DMS114 treated with DMSO at 0.1 percent for 48 hours (cell line): ENCODE results near the gene ARHGAP24.

ENCODE experiments used
- DNase-seq: peaks from one replicate; lab custom pipeline; 2025; ENCODE audit not compliant: unreplicated experiment; lab: John Stamatoyannopoulos, UW

Gene ARHGAP24

DNA sequence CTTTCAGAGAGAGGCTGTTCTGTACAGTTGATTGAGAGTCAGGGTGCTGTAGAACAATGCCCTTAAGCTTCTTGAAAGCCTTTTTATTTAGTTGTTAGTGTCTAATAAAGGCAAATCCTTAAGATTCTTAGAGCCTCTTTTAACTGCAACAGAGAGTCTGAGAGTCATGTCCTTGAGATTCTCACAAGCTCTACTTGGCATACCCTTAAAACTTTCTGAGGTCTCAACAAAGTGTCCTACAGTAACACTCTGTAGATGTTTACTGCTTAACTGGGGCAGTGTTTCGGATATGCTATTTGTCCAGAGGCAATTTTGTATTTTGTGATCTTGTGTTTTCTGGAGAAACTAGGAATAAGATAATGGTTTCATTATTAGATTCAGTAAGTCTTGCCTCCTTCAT, 209.7 kb downstream of the ARHGAP24 start:
- DNase-seq: no peak

DNA sequence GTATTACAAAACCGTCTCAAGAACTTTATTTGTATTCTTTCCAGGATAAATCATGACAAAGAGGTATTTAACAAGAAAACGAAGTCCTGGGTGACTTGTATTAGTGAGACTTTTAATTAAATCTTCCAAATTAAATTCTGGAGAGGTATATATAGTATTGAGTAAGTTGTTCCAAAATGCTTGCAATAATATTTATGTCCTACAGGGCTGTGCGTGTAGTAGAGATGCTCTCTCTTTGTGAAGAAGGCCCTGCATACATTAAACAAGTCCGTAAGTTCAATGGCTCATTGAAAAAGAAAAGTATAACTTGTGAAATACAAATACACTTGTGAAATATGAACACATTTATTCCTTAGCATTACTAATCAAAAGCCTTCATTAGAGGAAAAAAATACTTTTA, 211.4 kb downstream of the ARHGAP24 start:
- no peak for DNase-seq

DNA sequence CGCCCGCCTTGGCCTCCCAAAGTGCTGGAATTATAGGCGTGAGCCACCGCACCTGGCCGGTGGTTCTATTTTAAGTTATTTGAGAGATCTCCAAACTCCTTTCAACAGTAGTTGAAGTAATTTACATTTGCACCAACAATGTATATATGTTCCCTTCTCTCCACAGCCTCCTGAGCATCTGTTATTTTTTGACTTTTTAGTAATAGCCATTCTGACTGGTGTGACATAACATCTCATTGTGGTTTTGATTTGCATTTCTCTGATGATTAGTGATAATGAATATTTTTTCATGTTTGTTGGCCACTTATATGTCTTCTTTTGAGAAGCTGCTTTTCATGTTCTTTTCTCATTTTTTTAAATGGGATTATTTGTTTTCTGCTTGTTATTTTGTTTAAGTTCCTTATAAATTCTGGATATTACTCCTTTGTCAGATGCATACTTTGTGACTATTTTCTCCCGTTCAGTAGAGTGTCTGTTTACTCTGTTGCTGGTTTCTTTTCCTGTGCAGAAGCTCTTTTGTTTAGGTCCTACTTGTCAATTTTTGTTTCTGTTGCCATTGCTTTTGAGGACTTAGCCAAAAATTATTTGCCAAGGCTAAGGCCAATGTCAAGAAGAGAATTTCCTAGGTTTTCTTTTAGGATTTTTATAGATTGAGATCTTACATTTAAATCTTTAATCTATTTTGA, 213.2 kb downstream of the ARHGAP24 start:
- no peak for DNase-seq

DNA sequence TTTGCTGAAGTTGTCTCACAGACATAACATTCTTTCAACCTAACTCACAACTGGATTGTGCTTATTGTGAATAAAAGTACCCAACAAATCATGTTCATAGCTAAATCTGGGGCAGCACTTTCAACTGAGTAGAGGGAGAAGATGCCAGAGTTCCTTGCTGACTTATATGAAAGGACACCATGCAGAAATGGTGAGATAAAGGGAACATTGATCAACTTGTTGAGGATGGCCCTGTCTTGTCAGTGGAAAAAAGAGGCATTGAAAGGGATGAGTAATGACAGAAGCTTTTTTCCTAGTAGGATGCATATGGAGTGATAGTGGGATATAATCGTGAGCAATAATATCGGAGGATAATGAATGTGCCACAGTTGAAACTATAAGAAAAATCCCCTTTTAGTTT, 221.7 kb downstream of the ARHGAP24 start:
- DNase-seq: no peak

DNA sequence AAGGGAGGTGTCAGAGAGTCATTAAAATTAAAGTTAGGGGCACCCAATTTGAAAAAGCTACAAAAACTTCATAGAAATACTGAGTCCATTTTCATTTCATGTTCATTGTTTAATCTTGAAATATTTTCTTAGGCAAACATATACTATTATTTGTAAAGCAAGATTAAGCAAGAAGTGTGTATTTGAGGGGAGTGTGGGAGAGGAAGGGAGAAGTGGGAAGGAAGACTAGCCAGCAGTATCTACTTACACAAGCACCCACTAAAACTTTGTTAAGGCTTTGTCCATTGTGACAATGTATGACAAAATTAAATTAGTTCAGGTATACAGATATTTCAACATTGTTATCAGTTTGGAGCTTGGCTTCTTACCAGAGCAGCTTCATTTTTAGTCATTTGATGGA, 222.9 kb downstream of the ARHGAP24 start:
- DNase-seq: no peak

DNA sequence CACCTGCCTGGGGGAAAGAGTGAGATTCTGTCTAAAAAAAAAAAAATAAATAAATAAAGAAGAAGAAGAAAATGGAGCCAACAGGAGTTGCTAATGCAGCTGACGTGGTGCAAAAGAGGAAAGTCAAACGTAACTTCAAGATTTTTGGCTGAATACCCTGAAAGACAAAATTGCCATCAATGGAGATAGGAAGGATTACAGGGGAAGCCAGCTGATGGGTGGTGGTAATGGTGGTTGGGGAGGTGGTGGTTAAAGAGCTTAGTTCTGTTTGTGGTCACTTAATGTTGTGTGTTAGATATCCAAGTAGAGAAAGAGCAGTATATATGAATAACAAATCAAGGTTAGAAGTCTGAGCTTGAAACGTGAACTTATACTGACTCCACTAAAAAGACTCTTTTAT, 225.4 kb downstream of the ARHGAP24 start:
- DNase-seq: no peak

DNA sequence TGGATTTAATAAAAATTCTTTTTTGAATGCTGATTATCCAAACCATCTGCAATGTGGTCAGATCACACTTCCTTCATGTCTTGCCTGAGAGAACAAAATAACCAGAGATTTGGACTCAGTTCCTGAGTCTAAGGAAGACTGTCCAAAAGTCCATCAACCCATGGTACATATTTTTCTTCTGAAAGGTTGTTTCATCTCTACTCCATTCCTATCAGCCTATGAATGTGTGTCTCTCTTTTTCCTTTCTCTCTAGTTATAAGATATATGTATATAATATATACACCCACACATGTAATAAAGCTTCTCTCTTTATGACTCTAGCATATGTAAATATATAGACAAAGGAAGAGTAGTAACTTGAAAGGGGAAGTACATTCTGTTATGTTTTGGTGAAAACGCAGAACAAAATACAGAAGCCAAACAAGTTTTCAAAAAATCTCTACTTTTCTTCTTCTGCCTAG, 226.9 kb downstream of the ARHGAP24 start:
- DNase-seq: no peak

DNA sequence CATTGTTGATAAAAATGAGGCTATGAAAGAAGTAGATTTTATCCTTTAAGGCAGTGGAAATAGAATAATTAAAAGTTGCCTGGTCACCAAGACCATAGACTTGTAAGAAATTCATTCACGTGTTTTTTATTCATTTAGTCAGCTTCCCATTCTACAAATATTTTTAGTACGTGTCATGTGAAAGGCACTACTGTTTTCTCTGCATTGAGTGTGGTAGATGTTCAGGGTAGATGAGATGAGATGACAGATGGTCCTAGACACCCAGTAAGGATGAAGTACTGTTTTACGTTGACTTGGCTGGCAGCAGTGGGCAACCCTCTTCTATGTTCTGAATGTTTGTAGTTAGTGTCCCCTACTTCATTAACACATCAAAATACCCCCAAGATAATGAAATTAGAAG, 228.1 kb downstream of the ARHGAP24 start:
- DNase-seq: no peak

DNA sequence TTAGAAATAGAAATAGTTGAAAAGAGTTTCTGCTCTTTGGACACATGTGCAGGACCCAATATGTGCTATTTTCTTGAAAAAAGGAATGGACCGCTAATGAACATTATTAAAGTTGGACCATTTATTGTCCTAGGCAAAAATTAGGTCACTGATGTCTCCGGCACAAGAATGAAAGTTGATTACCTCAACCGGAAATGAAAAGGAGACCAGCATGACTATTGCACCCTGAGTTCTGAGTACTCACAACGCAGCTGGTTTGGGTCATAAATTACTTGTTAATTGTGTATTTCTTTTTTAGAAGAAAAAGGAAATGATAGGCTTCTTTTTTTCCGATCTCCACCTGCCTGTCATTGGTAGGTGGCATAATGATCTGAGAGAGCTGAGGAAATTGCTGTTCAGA, 232.7 kb downstream of the ARHGAP24 start:
- no peak for DNase-seq

DNA sequence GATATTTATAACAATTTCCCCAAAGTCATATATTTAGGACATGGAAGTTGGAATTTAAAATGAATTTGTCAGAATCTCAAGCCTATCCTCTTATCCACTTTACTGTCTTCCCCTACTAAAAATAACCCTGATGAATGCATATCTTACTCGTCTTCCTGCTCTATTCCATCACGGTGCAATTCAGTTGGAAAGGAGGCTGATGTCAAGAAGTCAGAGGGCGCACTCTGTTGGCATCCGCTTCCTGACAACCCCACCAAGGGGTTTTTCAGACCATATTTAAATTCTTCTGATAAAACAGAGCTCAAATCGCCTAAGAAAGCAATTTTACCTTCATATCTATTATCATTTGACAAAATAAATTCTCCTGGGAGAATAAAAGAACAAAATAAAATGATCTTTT, 233.5 kb downstream of the ARHGAP24 start:
- no peak for DNase-seq

DNA sequence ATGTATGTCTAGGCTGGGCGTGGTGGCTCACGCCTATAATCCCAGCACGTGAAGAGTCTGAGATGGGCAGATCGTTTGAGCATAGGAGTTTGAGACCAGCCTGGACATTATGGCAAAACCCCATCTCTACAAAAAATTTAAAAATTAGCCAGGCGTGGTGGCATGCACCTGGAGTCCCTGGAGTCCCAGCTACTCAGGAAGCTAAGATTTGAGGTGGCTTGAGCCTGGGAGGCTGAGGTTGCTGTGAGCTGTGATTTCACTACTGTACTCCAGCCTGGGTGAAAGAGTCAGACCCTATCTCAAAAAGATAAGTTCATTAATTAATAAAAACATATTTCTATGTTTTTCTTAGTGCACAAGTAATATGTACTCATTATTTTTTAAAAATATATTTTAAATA, 238.1 kb downstream of the ARHGAP24 start:
- no peak for DNase-seq

DNA sequence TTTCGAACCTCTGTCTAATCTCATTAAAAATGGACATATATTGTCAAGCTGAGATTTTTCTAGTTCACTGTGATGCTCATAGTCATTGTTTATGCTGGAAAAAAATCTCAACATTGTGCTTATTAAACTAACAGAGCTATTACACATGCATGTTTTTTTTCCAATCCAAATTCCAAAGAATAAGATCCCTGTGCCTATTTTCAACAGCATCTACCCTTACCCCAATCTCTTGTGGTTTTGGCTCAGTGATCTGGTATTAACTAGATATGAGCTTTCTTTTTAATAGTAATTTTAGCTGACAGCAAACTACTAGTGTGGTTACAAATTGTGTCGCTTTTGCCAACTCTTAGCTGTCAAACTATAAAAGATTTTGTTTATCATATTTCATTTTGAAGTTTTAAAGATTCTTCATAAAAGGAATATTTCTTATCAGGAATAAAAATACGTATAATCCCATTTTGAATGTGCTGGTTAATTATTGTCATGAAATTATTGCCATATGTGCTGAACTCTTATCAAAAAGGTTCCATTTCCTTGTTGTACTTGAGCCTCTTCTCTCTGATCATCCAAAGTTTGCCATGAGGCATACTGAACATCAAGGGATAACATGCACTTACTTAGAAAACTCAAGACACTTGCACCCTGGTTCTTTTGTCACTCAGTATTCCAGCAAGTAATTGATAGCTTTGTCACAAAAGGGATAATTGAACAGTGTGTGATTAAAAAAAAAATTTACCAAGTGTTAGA, 241.2 kb downstream of the ARHGAP24 start:
- no peak for DNase-seq

DNA sequence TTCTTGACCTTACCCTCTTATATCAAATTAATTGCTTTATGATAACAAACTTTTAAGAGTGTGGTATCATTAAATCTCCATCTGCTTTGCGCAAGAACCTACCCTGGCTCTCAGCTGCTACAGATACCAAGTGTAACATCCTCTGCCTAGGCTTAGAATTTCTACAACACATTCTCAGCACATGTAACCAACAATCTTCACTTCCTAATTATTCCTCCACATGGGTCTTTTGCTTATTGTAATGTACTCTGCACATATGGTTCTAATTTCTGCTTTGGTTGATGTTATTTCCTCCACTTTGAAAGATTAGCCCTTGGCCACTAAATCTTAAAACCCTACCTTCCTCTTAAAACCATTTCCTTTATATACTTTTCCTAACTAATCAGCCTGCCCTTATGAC, 242.4 kb downstream of the ARHGAP24 start:
- no peak for DNase-seq

DNA sequence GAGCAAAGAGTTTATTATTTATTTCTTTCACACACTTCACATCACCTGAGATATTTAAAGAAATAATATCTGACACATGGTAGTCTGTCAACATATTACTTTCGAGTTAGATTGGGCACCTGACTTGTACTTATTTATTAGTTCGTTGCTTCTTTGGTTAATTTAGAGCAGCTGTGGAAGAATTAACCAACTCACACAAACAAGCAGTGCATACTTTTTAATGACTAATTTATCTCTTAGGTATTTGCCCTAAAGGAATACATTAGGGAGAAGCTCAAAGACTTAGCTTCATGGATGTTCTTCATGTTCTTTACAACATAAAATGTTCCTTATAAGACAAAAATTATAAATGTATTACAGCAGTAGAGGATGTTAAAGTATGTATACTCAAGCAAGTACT, 242.9 kb downstream of the ARHGAP24 start:
- no peak for DNase-seq

DNA sequence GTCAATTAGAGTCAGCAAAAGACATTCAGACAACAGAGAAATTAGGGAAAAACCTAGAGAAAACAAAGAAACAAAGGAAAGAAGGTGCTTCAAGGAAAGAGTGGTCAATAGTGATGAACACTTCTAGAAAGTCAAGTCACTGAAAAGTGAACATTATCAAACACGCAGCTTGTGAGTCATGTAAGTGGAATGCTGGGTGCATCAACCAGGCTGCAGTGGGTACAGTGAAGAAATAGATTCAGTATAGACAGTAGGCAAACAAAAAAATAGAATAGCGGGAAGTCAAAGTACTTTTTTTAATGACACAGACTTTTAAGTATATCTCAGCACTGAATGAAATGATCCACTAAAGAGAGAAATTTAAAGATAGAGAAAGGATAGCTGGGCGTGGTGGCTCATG, 245.8 kb downstream of the ARHGAP24 start:
- no peak for DNase-seq

DNA sequence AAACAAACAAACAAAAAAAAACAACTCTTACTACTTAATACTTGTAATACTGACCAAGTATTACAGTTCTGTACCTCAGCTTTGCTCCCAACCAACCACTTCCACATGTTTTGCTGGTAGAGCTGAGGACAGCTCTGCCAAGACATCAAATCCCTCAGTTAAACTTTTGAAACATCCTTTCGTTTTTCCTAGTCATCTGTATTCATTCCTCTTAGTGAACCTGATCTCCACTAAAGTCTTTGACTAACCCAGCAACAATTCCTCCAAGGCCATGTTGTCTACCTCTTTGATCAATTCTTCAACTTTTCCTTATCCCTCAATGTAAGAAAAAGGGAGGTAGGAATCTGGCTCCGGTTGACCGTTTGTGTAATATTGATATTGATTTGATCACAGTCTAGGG, 247.5 kb downstream of the ARHGAP24 start:
- no peak for DNase-seq

DNA sequence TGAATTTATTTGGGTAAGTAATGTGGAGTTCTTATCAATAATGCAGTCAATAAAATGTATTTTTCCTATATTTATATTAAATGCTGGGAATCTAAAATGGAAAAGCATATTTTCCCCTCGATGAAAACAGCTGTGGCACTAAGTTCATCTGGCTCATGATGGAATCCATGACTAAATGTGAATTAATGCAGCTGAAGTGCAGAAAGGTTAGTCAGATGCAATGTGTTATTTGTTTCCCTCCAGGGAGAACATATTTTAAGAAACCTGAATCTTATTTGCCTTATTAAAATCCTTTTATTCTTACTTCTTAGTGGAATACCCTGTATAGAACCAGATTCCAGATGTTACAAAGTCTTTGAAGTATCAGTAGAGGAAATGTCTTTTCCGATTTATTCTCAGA, 247.9 kb downstream of the ARHGAP24 start:
- DNase-seq: no peak

DNA sequence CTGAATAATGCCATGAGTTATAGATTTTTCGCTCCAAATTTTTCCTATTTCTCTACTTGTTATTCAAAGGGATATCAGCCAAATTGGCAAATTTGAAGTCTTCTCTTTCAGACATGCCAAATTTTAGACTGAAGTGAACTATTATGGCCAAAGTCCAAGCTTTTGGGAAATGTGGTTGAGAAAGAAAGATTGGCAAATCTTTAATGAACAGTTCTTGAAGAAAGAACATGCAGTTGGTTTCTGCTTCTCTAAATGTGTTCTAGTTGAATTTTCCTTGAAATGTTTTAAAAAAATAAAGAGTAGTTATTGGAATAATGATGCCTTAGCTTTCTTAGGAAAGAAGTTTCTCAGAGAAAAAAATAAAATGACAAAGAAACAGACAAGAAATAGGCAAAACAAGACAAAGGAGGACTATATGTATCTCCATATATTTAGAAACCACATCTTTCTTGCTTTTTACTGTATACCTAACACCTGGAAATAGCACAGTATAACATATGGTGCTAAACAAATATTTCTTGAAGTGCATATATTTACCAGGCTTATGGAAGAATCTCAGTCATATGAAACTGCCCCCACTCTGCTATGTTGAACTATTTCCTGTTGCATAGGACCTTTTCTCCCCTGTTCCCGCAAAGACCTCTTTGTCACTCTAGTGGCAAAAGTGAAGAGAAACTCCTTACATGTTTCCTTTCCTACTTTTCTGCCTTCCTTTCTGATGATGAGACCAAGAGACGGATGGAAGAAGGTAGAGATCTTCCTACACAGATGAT, 250.0 kb downstream of the ARHGAP24 start:
- DNase-seq: no peak

DNA sequence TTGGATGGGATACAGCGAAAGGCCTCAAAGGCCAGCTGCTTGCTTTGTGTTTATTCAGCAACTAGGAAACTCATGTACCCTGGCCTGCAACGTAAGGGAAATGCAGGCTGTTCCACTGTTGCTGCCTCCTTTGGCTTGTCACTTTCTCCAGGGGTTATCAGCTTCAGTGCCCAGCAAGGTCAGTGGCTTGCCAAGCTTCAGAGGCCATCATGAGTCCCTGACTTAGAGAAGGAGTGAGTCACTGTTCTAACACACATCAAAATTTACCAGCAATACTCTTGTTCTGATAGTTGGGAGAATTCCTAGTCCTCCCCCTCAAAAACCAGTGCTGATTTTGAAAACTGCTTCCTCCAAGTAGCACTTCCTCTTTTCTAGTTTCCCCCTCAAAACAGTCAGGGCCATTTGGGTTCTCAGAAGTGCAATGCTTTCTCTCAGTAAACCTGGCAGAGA, 250.8 kb downstream of the ARHGAP24 start:
- no peak for DNase-seq

DNA sequence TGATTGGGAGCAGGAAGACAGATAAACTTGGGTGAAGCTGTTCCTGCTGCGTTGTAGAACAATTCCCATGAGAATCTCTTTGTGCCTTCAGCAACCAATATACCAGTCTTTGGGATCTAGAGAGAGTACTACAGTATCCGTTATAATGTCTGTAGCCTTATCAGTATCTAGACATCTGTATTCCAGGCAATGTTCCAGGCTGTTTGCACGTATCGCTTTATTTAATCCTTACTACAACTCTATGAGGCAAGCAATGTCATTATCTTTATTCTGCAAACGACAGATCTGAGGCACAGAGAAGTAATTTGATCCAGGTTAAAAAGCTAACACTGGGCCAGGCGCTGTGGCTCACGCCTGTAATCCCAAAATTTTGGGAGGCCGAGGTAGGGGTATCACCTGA, 251.6 kb downstream of the ARHGAP24 start:
- no peak for DNase-seq

DNA sequence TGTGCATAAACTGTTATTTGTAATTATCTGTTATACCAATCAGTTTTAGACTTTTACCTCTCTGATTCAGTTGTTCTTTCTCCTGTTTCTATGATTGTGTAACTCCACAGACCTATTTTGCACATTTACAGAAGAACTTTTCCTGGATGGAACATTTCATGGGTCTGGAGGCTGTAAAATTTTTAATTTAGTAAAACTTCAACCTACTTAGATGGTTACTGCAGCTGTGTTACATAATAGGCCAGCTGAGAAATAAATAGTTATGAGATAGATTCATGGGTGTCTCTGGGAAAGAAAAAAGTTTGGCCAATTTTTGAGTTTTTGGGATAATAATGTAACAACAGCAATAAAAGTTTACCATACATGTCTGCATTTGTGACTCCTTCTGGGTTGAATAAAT, 253.5 kb downstream of the ARHGAP24 start:
- no peak for DNase-seq

DNA sequence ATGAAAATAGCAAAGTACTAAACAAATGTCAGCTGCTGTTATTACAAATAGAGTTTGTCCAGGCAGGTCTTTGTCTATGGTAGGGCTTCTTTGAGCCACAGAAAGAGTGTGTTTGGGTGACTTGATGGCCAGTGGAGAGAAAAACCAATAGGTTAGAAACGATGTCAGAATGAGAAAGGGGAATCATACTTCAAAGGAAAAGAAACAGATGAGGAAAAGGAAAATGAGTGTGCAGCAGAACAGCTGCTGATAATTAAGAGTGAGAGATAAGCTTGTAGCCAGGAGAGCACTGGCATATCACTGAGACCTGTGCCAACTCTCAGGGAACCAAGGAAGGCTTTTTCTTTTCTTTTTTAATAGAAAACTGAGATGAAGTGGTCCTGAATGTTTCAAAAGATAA, 257.2 kb downstream of the ARHGAP24 start:
- DNase-seq: no peak
